Tibial nerve (tissue), 4 donors: ENCODE results near the gene NDUFC1. TPM values are rescaled to one million over a fixed set of nuclear protein-coding genes. Genes with fewer than 3 reads are reported as not detected.

Source experiments
- DNase-seq, 2 donors: peaks; one replicate each; pipeline ENCODE4 v3.0.0-alpha.2; 2019; ENCODE audit warnings: low spot score in 2 of 2
- H3K27ac ChIP-seq, 4 donors: fragments of 200-600 bp; sonication (generic) in 3 of 4; one replicate each; pipeline ENCODE4 v1.5.1; 2017 to 2019; ENCODE audit warnings: mild to moderate bottlenecking in 1 of 4
- H3K27me3 ChIP-seq, 2 donors: fragments of 200-600 bp; sonication (generic) in 1 of 2; one replicate each; pipeline versions ENCODE4 v1.5.1 to v1.6.0; 2017 to 2019
- H3K36me3 ChIP-seq, 3 donors: fragments of 200-600 bp; sonication (generic); one replicate each; pipeline ENCODE4 v1.5.1; 2018 to 2019
- H3K4me1 ChIP-seq, 4 donors: fragments of 200-600 bp; sonication (generic) in 3 of 4; one replicate each; pipeline ENCODE4 v1.5.1; 2017 to 2019
- H3K4me3 ChIP-seq, 4 donors: fragments of 200-600 bp; sonication (generic) in 3 of 4; one replicate each; pipeline ENCODE4 v1.5.1; 2017 to 2019; ENCODE audit warnings: mild to moderate bottlenecking in 1 of 4, moderate library complexity in 1 of 4
- H3K9me3 ChIP-seq, 4 donors: fragments of 200-600 bp; sonication (generic) in 3 of 4; one replicate each; pipeline ENCODE4 v1.5.1; 2017 to 2019
- EP300 ChIP-seq, 2 donors: sonication (generic); formaldehyde crosslinking; IDR thresholded peaks; one replicate each; pipeline ENCODE4 v1.6.1; 2017; ENCODE audit warnings: antibody characterized with exemption in 2 of 2, mild to moderate bottlenecking in 1 of 2
- POLR2A ChIP-seq, 2 donors: fragments of 450-650 bp; IDR thresholded peaks; one replicate each; pipeline ENCODE4 v1.6.1; 2017; ENCODE audit warnings: antibody characterized with exemption in 2 of 2, mild to moderate bottlenecking in 2 of 2, moderate library complexity in 2 of 2
- WGBS, 2 donors: methylation state at CpG; one replicate each; pipeline ENCODE4 v1.1.5; 2018; 5-methylcytosine and 5-hydroxymethylcytosine counted together
- total RNA-seq, 4 donors: library from RNA; depleted of rRNA; stranded (reverse); fragments of >200 nt; gene quantifications; one replicate each; pipeline ENCODE4 v1.1.0, GENCODE V29; 2016
- TF ChIP-seq, protein P1 (sequence below), 5 experiments: fragments of 200-600 bp in 3 of 5; fragments of 450-650 bp in 2 of 5; sonication (generic) in 3 of 5; IDR thresholded peaks; one replicate each; pipeline ENCODE4 v1.5.1; 2016 to 2019; ENCODE audit warnings: antibody characterized with exemption in 5 of 5, mild to moderate bottlenecking in 3 of 5, moderate library complexity in 2 of 5

NDUFC1 gene
- total RNA-seq, 4 donors from 2014 or later: 19.4 to 43.3 (median 30.9) TPM

DNA sequence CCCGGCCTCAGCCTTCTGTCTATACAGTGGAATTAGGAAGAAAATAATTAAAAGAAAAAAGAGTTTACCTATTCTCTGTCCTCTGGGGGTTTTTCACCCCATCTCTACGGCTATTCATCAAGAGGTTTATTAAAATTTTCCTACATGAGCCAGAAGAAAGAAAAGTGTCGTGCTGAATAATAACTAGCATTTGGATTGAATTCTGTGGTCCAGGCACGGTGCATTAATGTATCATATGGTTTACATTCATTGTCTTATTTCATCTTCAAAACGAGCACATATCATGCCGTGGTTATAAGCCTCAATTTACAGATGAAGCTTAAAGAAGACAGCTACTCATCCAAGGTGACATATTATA is 6.4 kb downstream of the NDUFC1 start:
- TF ChIP-seq EP300 (IDR thresholded peaks at IDR 0.05): no peak
- peaks cover 0 to 25% (median 0%) of the 10 kb centered on the region in 3 donors for H3K36me3 ChIP-seq
- no peaks in the 10 kb centered on the region for H3K27me3 ChIP-seq
- DNase-seq: no peak
- H3K4me3 ChIP-seq: peak overlapping the region; percentile 63 to 97 (median 76)
- WGBS, 2 donors: 6 to 13% methylated on average over 6 of the region's 6 CpGs
- H3K27ac ChIP-seq: peak overlapping the region; percentile 78 to 93 (median 90)
- no peaks in the 10 kb centered on the region for H3K9me3 ChIP-seq
- H3K4me1 ChIP-seq: peaks cover 0 to 59% (median 13%) of the 10 kb centered on the region in 4 donors

DNA sequence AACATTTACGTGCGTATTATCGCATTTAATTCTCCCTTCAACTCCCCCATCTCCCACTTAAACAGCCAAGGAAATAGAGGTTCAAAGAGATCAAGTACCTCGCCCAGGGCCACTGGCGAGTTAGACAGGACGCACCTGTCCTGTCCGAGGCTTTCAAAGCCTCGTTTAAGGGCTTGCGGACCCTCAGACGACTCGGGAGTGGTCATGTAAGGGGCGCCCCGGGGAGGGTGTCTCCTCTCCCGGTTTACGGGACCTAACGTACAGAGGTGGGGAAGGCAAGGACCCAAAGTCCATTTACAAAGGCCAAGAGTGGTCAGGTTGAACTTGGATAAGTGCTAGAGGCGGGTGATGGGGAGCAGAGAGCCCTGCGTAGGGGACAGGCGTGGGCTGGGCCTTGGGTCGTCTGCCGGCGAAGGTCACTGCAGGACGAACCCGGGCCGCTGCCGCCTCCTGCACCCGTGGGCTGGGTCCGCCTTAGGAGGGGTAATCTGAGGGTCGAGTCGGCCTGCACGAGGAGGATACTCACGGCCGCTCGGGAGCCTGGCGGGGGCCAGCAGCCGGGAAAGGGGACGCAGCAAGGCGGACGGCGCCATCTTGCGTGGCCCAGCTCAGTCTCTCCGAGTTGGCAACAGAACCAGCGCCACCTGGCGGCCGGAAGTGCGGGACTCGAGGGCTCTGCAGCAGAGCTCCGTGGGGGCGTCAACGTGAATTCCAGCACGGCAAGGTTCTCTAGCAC is 6.9 kb downstream of the NDUFC1 start:
- Histone ChIP-seq H3K4me1 (peaks cover 0 to 56% (median 12%) of the 10 kb centered on the region in 4 donors), H3K9me3 (no peaks in the 10 kb centered on the region), H3K36me3 (peaks cover 0 to 30% (median 0%) of the 10 kb centered on the region in 3 donors), H3K27me3 (no peaks in the 10 kb centered on the region), H3K27ac (peak overlapping the region; percentile 78 to 93 (median 90)), H3K4me3 (peak overlapping the region; percentile 63 to 97 (median 76))
- TF ChIP-seq POLR2A (IDR thresholded peaks at IDR 0.05) (peak in 1 of 2 donors; percentile 56), EP300 (IDR thresholded peaks at IDR 0.05) (peak in 1 of 2 donors; percentile 87)
- TF ChIP-seq, protein P1, sequence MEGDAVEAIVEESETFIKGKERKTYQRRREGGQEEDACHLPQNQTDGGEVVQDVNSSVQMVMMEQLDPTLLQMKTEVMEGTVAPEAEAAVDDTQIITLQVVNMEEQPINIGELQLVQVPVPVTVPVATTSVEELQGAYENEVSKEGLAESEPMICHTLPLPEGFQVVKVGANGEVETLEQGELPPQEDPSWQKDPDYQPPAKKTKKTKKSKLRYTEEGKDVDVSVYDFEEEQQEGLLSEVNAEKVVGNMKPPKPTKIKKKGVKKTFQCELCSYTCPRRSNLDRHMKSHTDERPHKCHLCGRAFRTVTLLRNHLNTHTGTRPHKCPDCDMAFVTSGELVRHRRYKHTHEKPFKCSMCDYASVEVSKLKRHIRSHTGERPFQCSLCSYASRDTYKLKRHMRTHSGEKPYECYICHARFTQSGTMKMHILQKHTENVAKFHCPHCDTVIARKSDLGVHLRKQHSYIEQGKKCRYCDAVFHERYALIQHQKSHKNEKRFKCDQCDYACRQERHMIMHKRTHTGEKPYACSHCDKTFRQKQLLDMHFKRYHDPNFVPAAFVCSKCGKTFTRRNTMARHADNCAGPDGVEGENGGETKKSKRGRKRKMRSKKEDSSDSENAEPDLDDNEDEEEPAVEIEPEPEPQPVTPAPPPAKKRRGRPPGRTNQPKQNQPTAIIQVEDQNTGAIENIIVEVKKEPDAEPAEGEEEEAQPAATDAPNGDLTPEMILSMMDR (IDR thresholded peaks at IDR 0.05): peak; percentile 92 to 99 (median 95)
- DNase-seq: peak; percentile 98 to 100
- WGBS, 2 donors: 1% methylated on average over 49 to 51 of the region's 51 CpGs

DNA sequence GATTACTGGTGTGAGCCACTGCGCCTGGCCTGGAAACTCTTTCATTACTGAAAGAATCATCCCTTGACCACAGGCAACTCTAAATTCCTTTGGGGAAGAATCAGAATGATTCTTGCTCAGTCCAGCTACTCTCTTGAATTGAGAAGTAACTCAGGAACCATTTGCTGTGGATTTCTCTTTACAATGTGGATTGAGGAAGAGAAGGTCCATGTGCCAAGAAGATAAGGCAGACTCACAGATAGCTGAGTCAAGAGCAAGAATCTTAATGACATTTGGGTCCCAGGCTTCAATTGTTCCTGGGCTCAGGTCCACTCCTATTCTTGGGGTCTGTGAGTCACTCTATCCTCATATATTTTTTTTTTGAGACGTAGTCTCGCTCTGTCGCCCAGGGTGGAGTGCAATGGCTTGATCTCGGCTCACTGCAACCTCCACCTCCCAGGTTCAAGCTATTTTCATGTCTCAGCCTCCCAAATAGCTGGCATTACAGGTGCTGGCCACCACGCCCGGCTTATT is 16.0 kb downstream of the NDUFC1 start:
- Histone ChIP-seq H3K27me3 (no peaks in the 10 kb centered on the region), H3K9me3 (peaks cover 0 to 8% (median 0%) of the 10 kb centered on the region in 4 donors), H3K4me3 (no peak overlapping the region), H3K27ac (no peak overlapping the region), H3K36me3 (peaks cover 0 to 71% (median 0%) of the 10 kb centered on the region in 3 donors), H3K4me1 (no peaks in the 10 kb centered on the region)
- no peak for DNase-seq
- 96 to 99% methylated on average over 7 of the region's 7 CpGs for WGBS, 2 donors
- no peak for TF ChIP-seq POLR2A (IDR thresholded peaks at IDR 0.05)

DNA sequence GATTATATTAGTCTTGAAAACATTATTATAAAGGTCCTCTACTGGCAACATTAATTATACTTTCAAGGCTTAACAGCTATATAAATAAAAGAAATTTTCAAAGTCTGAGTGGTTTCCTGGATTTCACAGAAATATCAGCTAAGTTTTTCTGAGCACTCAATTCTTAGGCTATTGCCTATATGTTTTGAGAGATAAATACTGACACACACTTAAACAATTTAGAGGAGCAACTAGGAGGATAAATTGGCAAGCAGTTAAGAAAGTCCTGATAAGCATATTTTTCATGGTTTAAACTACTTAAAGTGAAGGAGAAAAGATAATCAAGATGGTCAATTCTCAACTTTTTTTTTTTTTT is 19.6 kb downstream of the NDUFC1 start:
- H3K9me3 ChIP-seq: peaks cover 0 to 8% (median 0%) of the 10 kb centered on the region in 4 donors
- peaks cover 0 to 19% of the 10 kb centered on the region in 2 donors for H3K27me3 ChIP-seq
- H3K36me3 ChIP-seq: peaks cover 0 to 37% (median 0%) of the 10 kb centered on the region in 3 donors
- no peak overlapping the region for H3K27ac ChIP-seq
- H3K4me3 ChIP-seq: no peak overlapping the region
- no peak for DNase-seq
- H3K4me1 ChIP-seq: peaks cover 0 to 16% (median 0%) of the 10 kb centered on the region in 4 donors
- TF ChIP-seq POLR2A (IDR thresholded peaks at IDR 0.05) (no peak), EP300 (IDR thresholded peaks at IDR 0.05) (no peak)
- TF ChIP-seq, protein P1 (IDR thresholded peaks at IDR 0.05): no peak

DNA sequence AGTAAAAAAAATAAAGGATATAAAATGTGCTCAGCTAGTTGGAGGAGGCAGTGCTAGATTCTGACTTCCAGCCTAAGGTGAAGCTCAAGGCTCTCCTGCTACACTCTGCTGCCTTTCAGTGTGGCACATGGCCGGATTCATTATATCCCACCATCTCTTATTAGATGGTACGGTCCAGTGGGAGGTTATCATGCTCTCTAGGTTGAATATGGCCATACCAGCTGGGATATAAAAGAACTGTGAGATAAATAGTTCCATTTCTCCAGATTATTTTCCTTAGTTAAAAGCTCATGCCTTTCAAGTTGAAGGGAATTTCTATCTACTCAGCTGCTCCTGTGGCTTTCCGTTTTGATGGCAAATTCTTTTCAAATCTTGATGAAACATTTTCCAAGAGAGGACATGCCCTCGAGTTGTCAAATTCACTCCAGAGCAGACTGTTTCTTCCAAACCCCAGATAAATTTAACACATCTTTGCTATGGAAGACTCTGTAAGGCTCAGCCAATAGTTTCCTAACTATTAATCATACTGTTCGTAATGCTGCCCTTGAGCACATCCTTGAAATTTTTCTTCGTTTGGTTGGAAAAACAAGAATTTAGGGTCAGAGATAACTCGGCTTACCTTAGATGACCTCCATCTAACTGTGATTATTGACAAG is 20.1 kb downstream of the NDUFC1 start:
- Histone ChIP-seq H3K9me3 (peaks cover 0 to 8% (median 0%) of the 10 kb centered on the region in 4 donors), H3K27me3 (peaks cover 0 to 23% of the 10 kb centered on the region in 2 donors), H3K27ac (no peak overlapping the region), H3K36me3 (peaks cover 0 to 32% (median 0%) of the 10 kb centered on the region in 3 donors), H3K4me3 (no peak overlapping the region), H3K4me1 (peaks cover 0 to 16% (median 0%) of the 10 kb centered on the region in 4 donors)
- DNase-seq: no peak
- WGBS, 2 donors: 58 to 66% methylated on average over 7 of the region's 7 CpGs
- TF ChIP-seq POLR2A (IDR thresholded peaks at IDR 0.05): no peak
- TF ChIP-seq EP300 (IDR thresholded peaks at IDR 0.05): no peak
- TF ChIP-seq, protein P1 (IDR thresholded peaks at IDR 0.05): no peak
